ENCODE measurements around the gene TEX14.

TEX14 gene

DNA sequence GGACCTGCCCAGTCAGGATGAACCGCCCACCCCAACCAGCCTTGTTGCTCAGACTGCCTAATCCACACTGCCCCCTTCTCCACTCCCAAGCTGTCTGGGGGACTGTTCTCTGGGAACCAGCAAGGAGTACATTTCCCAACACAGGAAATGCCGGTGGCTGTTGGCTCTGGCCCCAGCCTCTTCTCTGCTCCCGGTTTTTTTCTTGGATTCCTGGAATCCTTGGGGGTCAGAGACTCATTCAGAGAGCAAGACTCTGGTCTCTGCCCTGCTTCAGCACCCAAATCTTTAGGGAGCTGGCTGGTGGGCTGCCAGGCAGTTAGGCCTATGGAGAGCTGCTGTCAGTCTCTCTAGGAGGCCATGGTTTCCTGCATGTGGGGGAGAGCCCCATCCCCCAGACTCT lies 166.6 kb downstream of the TEX14 start:
- DNase-seq (ENCODE audit: low read depth, low spot score), result peak; percentile 27

DNA sequence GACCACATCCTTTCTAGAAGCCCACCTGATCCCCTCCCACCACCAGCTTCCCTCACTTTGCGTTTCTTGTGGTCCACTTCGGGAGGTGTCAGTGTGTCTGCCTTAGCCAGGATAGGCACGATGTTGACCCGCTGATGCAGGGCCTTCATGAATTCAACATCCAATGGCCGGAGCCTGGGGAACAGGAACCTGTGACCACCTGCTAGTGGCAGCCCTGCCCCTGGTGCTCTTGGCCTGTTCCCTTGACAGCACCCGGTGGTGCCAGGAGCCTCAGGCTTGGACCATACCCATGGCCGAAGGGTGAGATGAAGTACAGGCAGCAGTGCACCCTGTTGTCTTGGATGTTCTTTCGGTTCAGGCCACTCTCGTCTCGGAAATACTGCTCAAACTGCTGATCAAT lies 170.2 kb downstream of the TEX14 start:
- no peak for DNase-seq (ENCODE audit: low read depth, low spot score)

DNA sequence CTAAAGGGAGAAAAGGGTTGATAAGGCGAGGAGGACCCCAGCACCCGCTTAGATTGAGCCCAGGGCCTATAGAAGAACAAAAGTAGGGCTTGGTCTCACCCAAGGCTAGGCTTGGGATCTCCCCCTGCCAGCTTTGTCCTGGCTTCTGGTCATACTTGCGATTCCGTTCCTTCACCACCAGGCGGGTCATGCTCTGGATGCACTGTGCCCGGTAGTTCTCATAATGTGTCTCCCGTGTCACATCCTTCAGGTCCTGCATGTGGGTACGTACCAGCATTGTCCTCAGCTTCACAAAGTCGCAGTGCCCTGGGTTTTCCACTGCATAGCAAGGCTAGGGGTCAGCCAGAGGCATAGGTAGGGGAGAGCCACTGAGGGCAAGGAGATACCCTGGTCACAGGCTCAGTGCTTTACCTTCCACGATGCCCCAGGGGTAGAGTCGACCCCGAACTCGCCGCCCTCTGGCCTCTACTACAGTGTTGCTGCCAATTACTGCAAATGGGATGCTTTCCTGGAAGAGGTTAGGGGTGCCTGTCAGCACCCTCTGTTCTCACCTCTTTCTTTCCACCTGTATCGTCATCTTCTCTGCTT lies 170.9 kb downstream of the TEX14 start:
- peak; percentile 59 for DNase-seq (ENCODE audit: low read depth, low spot score)

DNA sequence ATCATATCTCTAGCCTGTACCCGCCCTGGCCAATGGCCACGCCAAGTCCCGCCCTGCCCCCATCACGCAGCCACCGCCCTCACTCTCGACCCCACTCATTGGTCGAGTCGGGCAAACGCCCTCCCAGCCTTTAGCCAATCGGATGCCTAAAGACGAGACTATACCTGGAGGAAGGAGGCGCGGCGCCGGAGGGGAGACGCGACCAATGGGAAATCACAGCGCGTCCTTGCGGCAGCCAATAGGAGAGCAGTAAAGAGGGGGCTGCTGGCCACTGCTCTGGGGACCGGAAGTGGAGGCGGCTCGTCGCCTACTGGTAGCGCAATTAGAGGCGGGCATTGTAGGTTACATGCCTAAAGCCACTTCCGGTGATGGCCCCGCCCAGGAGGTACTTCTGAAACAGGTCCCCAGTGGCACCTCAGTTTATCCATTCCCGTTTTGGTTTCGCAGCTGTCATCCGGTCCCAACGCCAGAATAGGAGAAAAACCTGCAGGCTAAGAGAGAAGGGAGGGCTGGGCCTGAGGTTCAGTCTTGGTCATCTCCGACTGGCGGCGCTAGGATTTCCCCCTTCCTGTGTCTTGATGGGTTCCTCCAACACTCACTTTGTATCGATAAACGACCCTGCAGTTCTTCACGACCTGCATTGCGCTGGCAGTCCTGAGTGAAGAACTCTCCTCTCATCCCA lies 173.8 kb downstream of the TEX14 start:
- DNase-seq (ENCODE audit: low read depth, low spot score), result peak; percentile 100

DNA sequence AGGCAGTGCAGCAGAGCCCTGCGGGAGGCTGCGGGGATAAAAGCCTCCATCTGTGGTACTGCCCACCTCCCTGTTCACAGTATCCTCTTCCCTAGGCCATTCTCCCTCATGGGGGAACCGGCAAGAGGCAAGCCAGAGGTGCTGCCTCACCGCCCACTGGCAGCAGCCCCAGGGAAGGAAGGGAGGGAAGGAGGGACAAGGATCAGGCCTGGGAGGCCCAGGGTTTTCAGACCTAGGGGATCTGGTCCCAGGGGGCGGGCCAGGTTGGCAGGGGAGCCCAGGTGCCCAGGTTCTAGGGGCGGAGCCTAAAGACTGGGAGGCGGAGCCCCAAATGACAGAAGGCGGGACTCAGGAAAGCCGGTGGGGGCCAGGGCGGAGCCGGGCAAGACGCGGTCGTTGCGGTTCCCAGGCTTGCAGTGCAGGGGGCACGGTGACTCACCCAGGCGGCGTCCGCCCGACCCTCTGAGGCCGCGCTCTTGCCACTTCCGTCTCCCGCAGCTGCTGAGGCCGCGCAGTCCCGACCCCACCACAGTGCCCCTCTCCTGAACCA lies 174.4 kb downstream of the TEX14 start:
- no peak for DNase-seq (ENCODE audit: low read depth, low spot score)

DNA sequence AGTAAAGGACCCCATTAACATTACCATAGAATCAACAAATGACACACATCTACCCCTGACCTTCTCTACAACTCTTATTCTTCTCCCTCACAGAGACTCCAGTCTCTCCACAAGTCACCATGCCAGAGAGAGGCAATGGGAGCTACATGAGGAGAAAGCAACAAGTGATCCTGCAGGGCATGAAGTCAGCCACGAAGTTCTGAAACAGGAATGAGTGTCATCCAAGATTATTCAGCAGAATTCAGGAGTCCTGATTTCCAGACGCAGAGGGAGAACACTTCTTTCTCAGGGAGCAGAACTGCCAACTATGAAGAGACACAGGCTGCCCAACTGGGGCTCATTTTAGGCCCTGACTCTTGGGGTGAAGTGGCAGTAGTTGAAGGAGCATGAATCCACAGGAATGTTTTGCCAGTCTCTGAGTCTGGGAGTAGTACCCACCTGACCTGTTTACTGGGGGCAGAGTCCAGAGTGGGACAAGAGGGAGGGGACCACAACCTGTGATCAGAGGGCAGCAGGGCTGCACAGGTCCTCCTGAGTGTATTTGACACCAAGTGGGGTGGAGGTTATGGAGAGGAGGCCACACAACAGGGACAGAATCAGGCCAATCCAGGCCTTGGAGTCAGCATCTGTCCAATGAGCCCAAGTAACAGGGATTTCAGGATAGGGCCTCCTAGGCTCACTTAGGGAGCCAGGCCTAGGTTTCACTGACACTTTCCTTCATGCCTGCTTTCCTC lies 175.0 kb downstream of the TEX14 start:
- no peak for DNase-seq (ENCODE audit: low read depth, low spot score)

DNA sequence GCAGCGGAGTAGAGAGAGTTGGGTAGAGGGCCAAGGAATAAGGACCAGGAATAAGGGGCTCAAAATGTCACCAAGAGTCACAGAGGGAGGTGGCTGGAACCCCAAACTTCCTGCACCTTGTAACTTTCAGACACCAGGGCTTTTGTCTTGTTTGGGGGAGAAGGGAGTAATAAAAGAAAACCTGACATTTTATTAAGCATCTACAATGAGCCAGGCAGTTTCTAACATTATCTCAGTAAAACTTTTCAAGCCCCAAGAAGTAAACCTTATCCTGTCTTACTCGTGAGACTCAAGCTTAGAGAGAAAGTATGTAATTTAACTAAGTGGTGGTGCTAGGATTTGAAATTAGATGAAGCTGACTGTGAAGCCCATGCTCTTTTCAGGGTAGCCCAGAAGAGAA lies 176.6 kb downstream of the TEX14 start:
- no peak for DNase-seq (ENCODE audit: low read depth, low spot score)

DNA sequence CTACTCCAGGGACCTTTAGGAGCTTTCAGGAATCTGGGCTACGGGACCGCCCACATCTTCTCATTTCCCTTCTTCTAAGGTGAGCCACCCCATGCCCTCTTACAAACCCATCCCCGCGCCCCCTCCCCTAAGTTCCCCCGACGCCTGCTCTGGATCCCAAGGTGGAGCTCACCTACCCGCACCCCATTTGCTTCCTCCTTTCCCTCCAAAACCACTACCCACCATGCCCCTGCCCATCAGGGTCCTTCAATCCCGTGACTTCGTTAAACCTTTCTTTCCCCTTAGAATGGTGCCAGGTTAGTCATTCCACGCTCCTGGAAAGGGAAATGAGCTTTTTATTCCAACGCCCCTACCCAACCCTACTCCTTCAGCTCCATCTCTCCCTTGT lies 177.1 kb downstream of the TEX14 start:
- DNase-seq (ENCODE audit: low read depth, low spot score), result no peak

DNA sequence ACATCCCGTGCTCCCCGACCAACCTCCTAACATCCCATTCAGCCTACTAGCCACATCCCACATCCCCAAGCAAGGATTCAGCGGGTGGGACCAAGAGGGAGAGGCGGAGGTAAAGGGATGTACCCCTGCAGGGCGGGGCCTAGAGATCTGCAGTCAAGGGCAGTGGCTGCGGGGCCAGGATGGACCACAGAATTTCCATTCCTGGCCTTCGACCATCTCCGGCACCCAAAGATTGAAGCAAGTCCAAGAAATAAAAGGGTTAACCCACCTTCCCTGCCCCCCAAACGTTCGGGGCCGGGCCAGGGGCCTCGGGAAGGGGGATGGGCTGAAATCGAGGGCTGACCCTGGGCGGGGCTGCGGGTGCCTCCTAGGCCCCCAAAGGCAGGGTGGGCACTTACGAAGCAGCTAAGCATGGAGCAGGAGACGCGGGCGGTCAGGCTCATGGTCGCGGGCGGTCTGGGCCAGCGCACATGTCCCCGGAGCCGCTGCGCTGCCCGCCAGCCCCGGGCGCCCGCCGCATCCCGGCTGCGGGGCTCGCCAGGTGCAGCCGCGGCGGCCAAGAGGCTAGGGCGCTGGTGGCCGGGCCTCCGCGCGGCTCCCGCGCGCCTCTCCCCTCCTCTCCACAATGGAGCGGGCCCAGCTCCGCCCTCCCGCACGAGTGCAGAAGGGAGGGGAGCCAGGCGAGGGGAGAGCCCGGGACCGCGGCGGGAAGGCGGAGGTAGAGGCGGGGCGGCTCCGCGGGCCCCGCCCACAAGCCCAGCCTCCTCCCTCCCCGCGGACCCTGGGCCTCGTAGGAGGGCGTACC lies 177.7 kb downstream of the TEX14 start, which contains the start of gene MTMR4:
MTMR4 (minus strand) TSS at position 674 of the 805 bp plus-strand sequence; CDS start at position 443, 231 bp downstream.
- peak; percentile 91 for DNase-seq (ENCODE audit: low read depth, low spot score)

DNA sequence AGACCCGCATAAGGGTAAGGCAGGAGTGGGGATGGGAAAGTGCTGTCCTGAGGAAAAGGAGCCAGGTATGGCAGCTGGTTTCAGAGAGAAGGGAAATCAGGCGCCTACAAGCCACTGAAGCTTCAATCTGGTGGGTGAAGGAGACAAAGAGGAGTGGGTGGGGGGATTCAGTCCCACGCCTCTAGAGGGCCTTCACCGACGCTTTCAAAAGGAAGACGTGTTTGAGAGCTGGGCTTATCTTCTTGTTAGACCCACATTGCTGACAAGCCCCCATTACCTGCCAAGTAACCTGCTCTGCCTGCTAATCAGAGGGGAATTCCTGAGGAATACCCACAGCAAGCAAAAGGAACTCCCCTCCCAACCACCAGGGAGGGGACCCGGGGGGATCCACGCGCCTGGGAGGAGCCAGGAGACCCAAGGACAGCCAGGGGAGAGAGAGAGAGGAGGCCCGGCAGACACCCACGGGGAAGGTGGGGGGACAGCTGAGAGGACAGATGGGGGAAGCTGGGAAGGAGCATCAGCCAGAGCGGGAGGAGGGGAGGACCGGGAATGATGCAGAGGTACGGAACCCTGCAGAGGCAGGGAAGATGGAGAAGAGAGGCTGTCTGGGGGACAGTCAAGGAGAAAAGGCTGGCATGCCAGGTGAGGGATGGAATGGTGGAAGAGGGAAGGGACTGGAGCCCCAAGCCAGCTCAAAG lies 178.4 kb downstream of the TEX14 start:
- no peak for DNase-seq (ENCODE audit: low read depth, low spot score)

DNA sequence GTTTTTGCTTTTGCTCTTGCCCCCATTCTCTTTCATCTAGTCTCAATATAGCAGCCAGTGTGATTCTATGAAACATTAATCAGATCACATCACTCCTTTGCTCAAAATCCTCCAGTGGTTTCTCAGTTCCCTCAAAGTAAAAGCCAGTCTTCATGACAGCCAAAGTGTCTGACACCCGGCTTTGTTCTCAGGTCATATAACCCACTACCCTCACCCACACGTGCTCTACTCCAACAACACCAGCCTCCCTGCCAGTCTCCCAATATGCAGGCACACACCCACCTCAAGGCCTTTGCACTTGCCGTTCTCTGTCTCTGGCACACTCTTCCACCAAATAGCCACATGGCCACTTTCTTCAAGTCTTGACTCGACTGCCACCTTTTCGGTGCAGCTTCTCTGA lies 181.8 kb downstream of the TEX14 start:
- no peak for DNase-seq (ENCODE audit: low read depth, low spot score)

DNA sequence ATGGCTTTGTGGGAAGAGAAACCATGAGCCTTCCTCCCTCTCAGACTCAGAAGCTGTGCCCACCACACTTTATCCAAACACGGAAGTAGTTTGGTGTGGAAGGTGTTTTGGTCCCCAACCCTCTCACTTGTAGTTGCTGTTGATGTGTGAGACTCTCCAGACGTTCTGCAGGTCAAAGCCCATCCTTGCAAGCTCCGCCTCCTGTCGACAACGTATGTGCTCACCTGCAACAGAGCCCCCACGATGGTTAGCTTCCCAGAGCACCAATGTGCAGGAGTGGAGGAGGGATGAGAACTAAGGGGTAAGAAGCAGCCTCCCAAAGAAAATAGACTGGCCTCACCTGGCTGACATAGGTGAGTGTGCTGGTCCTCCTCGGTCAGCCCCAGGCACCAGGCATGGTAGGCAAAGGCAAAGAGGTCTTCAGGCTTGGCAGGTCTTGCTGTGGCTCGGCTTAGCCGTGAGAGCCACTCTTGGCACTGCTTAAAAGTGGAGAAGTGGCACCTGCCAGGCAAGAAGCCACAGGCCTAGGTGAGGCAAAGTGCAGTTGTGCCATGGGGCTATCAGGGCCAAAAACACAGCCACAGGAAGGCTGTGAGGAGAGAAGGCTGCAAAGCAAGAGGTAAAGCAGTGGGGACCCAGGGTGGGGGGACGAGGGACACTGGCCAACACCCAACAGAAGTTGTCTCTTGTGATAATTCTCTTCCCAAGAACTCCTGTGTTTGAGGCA lies 183.3 kb downstream of the TEX14 start:
- no peak for DNase-seq (ENCODE audit: low read depth, low spot score)

DNA sequence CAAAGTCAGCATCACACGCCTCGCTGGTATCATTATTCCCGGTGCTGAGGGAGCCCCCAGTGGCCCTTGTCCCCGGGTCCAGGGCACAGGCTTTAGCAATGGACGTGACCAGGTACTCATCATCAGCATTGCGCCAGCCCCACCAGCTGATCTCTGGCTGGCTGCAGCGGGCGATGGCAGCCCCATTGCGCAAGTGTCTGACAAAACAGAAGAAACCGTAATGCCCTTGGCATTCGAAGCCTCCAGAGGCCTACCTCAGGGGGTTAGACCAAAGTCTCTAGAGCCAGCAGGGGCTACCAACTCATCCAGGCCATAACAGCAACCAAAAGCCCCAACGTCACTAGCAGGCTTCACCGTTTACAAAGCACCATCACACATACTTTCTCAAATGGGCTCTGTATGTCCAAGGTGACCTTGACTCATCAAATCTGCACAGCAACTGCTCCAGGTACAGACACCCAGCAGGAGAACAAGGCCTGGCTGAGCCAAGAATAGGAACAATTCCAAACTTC lies 184.7 kb downstream of the TEX14 start:
- no peak for DNase-seq (ENCODE audit: low read depth, low spot score)
